Glutamatergic neuron (in vitro differentiated cells): ENCODE measurements around the gene CAMTA1. TPM values are rescaled to one million over a fixed set of nuclear protein-coding genes. Genes with fewer than 3 reads are reported as not detected.

Experiments used
- DNase-seq: peaks from one replicate; pipeline ENCODE4 v3.0.0; 2022
- H3K27ac Mint-ChIP-seq: one replicate; pipeline ENCODE4 v1.8.0; 2020; ENCODE audit warnings: mild to moderate bottlenecking, mixed read lengths, inconsistent platforms; ENCODE audit not compliant: unreplicated experiment
- H3K27me3 Mint-ChIP-seq: one replicate; pipeline ENCODE4 v1.8.0; 2020; ENCODE audit warnings: mild to moderate bottlenecking, moderate library complexity, mixed read lengths, inconsistent platforms; ENCODE audit not compliant: unreplicated experiment
- H3K36me3 Mint-ChIP-seq: one replicate; pipeline ENCODE4 v1.8.0; 2020; ENCODE audit warnings: mild to moderate bottlenecking, mixed read lengths, inconsistent platforms; ENCODE audit not compliant: unreplicated experiment
- H3K4me1 Mint-ChIP-seq: one replicate; pipeline ENCODE4 v1.8.0; 2020; ENCODE audit warnings: mild to moderate bottlenecking, low read depth, mixed read lengths, inconsistent platforms; ENCODE audit not compliant: unreplicated experiment
- H3K4me3 Mint-ChIP-seq: one replicate; pipeline ENCODE4 v1.8.0; 2020; ENCODE audit warnings: mild to moderate bottlenecking, mixed read lengths, inconsistent platforms; ENCODE audit not compliant: unreplicated experiment
- H3K9me3 Mint-ChIP-seq: one replicate; pipeline ENCODE4 v1.8.0; 2020; ENCODE audit warnings: mild to moderate bottlenecking, moderate library complexity, mixed read lengths, inconsistent platforms; ENCODE audit not compliant: unreplicated experiment
- total RNA-seq: library from RNA; stranded (reverse); fragmentation: NEBNext Ultra II Directional; extraction: Animal tissue kit (Norgen Biotek cat#: 25700); gene quantifications from one replicate; pipeline ENCODE4 v1.2.1, GENCODE V29; 2021; ENCODE audit not compliant: unreplicated experiment
- TF ChIP-seq, protein P1 (sequence below): fragments of 200-600 bp; sonication (generic); IDR thresholded peaks from one replicate; pipeline ENCODE4 v1.5.0; 2021; ENCODE audit not compliant: partially characterized antibody, unreplicated experiment

The CAMTA1 gene
- total RNA-seq, 1 donor from 2014 or later = 77.2 TPM

DNA sequence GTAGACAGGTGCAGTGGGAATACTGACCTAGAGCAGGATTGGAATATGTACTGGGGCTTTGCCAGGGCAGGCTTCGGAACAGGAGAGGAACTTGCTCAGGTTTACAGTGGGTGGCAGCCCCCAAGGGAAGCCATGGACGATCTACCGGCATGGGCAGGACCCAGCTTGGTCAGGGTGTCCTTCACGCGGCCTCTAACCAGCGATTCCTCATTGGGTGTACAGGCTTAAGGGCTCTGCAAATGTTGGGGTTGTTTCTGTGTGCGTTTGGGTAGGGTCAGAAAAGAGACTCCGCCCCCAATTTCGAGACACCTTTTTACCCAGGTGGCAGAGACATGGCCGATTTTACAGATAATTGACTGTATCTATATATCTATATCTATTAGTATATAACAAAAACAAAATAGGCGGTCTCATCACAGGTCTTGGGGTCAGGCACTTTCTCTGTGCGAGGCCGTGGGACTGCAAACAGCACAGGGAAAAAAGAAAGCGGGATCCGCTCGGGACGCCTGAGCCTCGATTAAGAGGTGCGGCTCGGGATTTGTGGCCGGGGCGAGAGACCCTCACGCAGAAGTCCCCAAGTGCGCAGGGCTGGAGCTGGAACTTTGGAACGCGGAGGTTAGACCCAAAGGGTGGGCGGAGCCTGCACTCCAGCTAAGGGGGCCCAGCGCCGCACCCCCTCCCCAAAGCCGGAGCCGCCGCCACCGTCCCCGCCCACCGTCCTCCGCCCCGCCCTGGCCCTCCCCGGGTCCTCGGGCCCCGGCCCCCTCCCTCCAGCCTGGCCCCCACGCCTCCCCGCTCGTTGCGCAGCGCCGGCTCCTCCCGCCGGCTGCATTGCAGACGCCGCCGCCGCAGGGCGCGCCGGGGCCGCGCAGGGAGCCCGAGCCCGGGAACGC, 918.3 kb downstream of the CAMTA1 start:
- H3K4me1 Mint-ChIP-seq = peaks cover 8% of the 10 kb centered on the region
- peak overlapping the region; percentile 79 for H3K4me3 Mint-ChIP-seq
- H3K27me3 Mint-ChIP-seq = peaks cover 18% of the 10 kb centered on the region
- H3K27ac Mint-ChIP-seq = peak overlapping the region; percentile 64
- peak; percentile 65 for DNase-seq
- peaks cover 8% of the 10 kb centered on the region for H3K36me3 Mint-ChIP-seq
- TF ChIP-seq, protein P1, sequence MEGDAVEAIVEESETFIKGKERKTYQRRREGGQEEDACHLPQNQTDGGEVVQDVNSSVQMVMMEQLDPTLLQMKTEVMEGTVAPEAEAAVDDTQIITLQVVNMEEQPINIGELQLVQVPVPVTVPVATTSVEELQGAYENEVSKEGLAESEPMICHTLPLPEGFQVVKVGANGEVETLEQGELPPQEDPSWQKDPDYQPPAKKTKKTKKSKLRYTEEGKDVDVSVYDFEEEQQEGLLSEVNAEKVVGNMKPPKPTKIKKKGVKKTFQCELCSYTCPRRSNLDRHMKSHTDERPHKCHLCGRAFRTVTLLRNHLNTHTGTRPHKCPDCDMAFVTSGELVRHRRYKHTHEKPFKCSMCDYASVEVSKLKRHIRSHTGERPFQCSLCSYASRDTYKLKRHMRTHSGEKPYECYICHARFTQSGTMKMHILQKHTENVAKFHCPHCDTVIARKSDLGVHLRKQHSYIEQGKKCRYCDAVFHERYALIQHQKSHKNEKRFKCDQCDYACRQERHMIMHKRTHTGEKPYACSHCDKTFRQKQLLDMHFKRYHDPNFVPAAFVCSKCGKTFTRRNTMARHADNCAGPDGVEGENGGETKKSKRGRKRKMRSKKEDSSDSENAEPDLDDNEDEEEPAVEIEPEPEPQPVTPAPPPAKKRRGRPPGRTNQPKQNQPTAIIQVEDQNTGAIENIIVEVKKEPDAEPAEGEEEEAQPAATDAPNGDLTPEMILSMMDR = no peak
- peaks cover 17% of the 10 kb centered on the region for H3K9me3 Mint-ChIP-seq

DNA sequence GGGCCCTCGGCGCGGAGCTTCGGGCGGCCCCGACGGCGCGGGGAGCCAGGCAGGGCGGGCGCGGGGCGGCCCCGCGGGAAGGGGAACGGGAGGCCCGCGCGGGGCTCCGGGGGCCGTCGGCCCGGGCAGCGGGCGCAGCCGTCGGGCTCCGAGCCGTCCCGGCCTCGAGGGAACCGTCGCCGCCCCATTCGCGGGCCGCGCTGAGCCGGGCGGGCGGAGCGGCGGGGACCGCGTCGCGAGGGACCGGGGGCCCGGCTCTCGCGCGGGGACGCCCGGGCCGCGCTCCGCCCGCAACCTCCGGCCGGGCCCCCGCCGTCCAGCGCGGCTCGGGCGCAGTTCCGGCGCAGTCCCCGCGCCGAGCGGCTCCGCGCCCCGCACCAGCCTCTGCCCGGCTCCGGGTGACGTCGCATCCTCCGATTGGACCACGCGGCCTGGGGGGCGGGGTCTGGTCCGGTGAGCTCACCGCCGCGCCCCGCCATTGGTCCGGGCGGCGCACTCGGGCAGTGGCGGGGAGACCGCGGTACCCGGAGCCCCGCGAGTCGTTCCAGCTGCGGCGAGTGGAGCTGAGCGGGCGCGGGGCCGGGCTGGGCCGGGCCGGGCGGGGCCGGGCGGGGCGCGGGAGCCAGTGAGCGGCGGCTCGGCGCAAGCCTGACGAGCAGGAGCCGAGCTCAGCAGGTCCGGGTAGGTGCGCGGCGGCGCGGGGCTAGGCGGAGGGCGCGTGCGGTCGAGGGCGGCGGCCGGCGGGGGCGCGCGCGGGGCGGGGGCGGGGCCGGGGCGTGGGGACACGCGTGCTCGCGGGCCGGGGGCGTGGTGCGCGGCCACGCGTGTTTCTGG, 919.2 kb downstream of the CAMTA1 start:
- peak; percentile 99 for DNase-seq
- Mint-ChIP-seq H3K9me3 (peaks cover 17% of the 10 kb centered on the region), H3K27ac (no peak overlapping the region), H3K36me3 (no peaks in the 10 kb centered on the region), H3K4me3 (no peak overlapping the region), H3K4me1 (peaks cover 8% of the 10 kb centered on the region), H3K27me3 (peaks cover 18% of the 10 kb centered on the region)
- TF ChIP-seq, protein P1 = no peak

DNA sequence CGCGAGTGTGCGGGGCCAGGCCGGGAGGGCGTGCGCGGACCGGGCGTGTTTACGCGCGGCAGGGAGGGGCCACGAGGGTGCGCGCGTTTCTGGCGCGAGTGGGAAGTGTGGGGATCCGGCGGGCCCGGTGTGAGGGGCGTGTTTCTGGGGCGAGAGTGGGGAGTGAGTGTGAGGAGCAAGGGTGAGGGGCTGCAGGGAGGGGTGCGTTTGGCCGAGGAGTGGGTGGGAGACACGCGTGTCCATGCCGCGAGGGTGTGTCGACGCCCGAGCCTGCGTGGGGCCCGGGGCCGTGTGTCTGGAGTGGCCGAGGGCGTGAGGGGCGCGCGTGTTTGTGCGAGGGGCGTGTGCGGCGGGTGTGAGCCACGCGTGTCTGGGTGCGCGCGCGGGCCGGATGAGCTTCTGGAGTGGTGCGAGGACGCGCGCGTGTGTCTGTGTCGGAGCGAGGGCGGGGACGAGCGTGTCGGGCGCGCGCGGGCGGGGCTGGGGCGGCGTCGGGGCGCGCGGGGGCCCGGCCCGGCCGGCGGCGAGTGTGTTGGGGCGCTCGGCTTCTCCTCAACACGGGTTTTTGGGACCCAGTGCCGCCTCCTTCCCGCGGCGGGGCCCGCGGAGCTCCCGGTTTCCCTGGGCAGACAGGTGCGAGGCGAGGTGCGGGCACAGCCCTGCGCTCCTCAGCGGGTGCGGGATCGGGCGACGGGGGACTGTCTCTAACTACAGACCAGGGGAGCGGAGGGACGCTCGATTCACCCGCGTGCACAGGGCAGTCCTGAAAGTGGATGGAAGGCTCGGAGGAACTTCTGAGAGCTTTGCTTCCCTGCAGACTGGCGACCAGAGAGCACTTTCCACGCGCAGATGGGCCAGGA, 920.0 kb downstream of the CAMTA1 start:
- H3K27me3 Mint-ChIP-seq = peaks cover 18% of the 10 kb centered on the region
- DNase-seq = peak; percentile 59
- peak overlapping the region; percentile 88 for H3K4me3 Mint-ChIP-seq
- H3K4me1 Mint-ChIP-seq = peaks cover 10% of the 10 kb centered on the region
- TF ChIP-seq, protein P1 = no peak
- H3K9me3 Mint-ChIP-seq = peaks cover 17% of the 10 kb centered on the region
- H3K36me3 Mint-ChIP-seq = no peaks in the 10 kb centered on the region
- peak overlapping the region; percentile 64 for H3K27ac Mint-ChIP-seq

DNA sequence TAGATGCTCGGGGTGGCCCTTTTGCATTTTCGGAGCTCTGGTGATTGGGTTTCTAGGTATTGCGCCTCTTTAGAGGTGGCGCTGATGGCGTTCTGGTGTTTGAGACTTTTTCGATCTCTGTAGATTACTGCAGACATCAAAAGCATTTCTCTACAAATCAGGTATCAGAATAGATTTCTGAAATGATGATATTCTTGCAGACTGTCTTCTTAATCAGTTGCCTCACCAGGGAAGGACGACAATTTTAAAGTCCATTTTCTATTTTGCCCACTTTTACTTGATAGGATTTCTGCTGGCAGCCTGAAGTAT, 920.6 kb downstream of the CAMTA1 start:
- peaks cover 17% of the 10 kb centered on the region for H3K9me3 Mint-ChIP-seq
- peaks cover 10% of the 10 kb centered on the region for H3K4me1 Mint-ChIP-seq
- TF ChIP-seq, protein P1 = no peak
- peak overlapping the region; percentile 88 for H3K4me3 Mint-ChIP-seq
- peak overlapping the region; percentile 64 for H3K27ac Mint-ChIP-seq
- DNase-seq = no peak
- H3K27me3 Mint-ChIP-seq = peaks cover 20% of the 10 kb centered on the region
- no peaks in the 10 kb centered on the region for H3K36me3 Mint-ChIP-seq
